Right atrium auricular region (tissue), 2 donors: ENCODE data around the gene ITGB5. TPM values are rescaled to one million over a fixed set of nuclear protein-coding genes. Genes with fewer than 3 reads are reported as not detected.
"Not testable (repeated sequence)": the region's sequence is repeated elsewhere in the genome, so short reads cannot be mapped to it uniquely, and the experiment has no call there.

ENCODE experiments used
- DNase-seq: peaks from one replicate; pipeline ENCODE4 v3.0.0-alpha.2; 2019; ENCODE audit warnings: low spot score
- H3K27ac ChIP-seq, 2 donors: fragments of 200-600 bp; sonication (generic); 1 replicate in 1 of 2; 2 replicates in 1 of 2; pipeline ENCODE4 v1.5.1; 2016 to 2019
- H3K27me3 ChIP-seq, 2 donors: fragments of 200-600 bp; sonication (generic); one replicate each; pipeline versions ENCODE4 v1.5.1 to v1.6.0; 2017 to 2019
- H3K36me3 ChIP-seq: fragments of 200-600 bp; sonication (generic); one replicate; pipeline ENCODE4 v1.5.1; 2016
- H3K4me1 ChIP-seq, 2 donors: fragments of 200-600 bp; sonication (generic); one replicate each; pipeline versions ENCODE4 v1.5.1 to v1.6.0; 2017 to 2019
- H3K4me3 ChIP-seq, 2 donors: fragments of 200-600 bp; sonication (generic); 1 replicate in 1 of 2; 2 replicates in 1 of 2; pipeline ENCODE4 v1.5.1; 2017 to 2019; ENCODE audit warnings: mild to moderate bottlenecking in 1 of 2, moderate library complexity in 1 of 2
- H3K9me3 ChIP-seq, 2 donors: fragments of 200-600 bp; sonication (generic); one replicate each; pipeline ENCODE4 v1.5.1; 2019
- total RNA-seq, 2 donors: library from RNA; depleted of rRNA; stranded (reverse); fragments of >200 nt; gene quantifications; one replicate each; pipeline ENCODE4 v1.1.0, GENCODE V29; 2016
- TF ChIP-seq, protein P1 (sequence below), 2 donors: fragments of 200-600 bp; sonication (generic); IDR thresholded peaks; one replicate each; pipeline ENCODE4 v1.5.1; 2019; ENCODE audit warnings: antibody characterized with exemption in 2 of 2

Gene ITGB5
- total RNA-seq, 2 donors from 2014 or later: 84.0 to 182 TPM

DNA sequence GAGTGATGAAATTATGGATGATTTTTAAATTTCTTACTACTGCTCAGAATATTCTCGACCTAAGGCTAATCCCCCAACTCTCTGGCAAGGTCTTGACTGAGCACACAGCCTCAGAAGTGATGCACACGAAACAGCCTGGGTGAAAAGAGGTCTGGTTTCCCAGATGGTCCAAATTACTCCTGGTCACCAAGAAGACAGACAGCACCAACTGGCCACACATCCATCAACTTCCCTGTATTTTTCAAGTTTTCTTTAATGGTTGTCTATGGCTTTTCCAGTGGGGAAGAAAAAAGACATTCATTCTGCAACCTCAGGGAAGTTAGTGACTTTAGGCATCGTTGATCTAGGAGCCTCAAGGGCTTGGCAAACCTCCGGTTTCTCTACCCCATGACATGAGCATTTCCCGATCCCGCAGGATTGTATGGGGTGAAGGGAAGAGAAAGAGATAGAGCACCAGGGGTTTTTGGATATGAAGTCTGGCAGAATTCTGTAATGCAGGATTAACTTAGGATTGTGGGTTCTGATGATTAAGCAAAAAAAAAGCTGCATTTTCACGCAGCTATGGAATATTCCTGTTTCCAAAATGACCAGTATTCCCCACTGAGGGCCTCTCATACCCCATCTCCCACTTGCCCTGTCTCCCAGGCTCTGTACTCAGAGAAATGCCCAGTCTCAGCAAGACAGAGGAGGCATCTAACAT, 94.7 kb downstream of the ITGB5 start:
- H3K4me1 ChIP-seq: peaks cover 0 to 51% of the 10 kb centered on the region in 2 donors
- H3K4me3 ChIP-seq: no peak overlapping the region
- H3K27me3 ChIP-seq: no peaks in the 10 kb centered on the region
- peaks cover 31% of the 10 kb centered on the region for H3K36me3 ChIP-seq
- H3K9me3 ChIP-seq: no peaks in the 10 kb centered on the region
- DNase-seq: no peak
- TF ChIP-seq, protein P1, sequence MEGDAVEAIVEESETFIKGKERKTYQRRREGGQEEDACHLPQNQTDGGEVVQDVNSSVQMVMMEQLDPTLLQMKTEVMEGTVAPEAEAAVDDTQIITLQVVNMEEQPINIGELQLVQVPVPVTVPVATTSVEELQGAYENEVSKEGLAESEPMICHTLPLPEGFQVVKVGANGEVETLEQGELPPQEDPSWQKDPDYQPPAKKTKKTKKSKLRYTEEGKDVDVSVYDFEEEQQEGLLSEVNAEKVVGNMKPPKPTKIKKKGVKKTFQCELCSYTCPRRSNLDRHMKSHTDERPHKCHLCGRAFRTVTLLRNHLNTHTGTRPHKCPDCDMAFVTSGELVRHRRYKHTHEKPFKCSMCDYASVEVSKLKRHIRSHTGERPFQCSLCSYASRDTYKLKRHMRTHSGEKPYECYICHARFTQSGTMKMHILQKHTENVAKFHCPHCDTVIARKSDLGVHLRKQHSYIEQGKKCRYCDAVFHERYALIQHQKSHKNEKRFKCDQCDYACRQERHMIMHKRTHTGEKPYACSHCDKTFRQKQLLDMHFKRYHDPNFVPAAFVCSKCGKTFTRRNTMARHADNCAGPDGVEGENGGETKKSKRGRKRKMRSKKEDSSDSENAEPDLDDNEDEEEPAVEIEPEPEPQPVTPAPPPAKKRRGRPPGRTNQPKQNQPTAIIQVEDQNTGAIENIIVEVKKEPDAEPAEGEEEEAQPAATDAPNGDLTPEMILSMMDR (IDR thresholded peaks at IDR 0.05): no peak
- H3K27ac ChIP-seq: peak overlapping the region; percentile 60 to 71

DNA sequence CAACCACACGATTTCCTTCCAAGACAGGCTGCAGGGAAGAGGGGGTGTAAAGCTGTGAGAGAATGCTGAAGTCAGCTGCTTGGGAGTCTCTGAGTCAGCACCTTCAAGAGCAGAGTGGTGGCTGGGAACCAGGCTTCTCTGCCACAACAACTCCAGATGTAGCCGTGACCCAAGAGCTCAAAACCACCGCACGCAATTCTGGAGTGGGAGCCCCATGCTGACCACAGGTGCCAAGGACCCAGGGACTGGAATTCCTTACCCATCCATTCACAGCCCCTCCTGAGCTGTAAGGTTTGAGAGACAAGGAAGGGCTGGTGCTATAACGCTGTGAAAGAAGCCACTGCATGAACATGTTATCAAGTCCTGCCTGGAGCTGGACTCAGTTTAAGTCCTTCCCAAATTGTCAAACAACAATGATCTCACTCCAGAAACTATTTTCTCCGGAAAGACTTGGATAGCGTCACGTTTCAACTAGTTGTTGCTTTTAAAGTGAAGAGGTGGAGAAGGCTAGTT, 95.5 kb downstream of the ITGB5 start:
- Histone ChIP-seq H3K4me1 (peaks cover 0 to 59% of the 10 kb centered on the region in 2 donors), H3K27me3 (no peaks in the 10 kb centered on the region), H3K27ac (peak overlapping the region; percentile 60 to 71), H3K9me3 (no peaks in the 10 kb centered on the region), H3K4me3 (no peak overlapping the region), H3K36me3 (peaks cover 31% of the 10 kb centered on the region)
- no peak for DNase-seq
- TF ChIP-seq, protein P1 (IDR thresholded peaks at IDR 0.05): no peak

DNA sequence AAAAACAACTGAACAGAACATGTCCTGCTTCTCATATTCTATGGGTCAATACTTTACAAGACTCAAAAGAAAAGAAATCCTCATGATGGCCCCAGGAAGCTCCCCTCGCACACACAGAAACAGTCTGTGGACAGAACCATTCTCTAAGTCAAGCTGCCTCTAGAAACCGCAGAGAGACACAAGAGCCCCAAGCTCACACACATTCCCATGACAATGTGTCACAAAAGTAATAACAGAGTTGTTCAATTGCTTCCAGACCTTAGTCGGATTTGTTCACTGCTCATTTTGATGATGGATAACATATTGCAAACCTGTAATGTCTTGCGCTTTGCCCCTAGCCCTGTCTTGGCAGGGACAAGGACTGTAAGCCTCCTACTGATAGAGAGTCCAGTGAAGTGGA, 96.0 kb downstream of the ITGB5 start:
- TF ChIP-seq, protein P1 (IDR thresholded peaks at IDR 0.05): no peak
- DNase-seq: no peak
- Histone ChIP-seq H3K27me3 (no peaks in the 10 kb centered on the region), H3K27ac (peak overlapping the region; percentile 60 to 71), H3K4me3 (no peak overlapping the region), H3K36me3 (peaks cover 26% of the 10 kb centered on the region), H3K9me3 (no peaks in the 10 kb centered on the region), H3K4me1 (peaks cover 0 to 65% of the 10 kb centered on the region in 2 donors)

DNA sequence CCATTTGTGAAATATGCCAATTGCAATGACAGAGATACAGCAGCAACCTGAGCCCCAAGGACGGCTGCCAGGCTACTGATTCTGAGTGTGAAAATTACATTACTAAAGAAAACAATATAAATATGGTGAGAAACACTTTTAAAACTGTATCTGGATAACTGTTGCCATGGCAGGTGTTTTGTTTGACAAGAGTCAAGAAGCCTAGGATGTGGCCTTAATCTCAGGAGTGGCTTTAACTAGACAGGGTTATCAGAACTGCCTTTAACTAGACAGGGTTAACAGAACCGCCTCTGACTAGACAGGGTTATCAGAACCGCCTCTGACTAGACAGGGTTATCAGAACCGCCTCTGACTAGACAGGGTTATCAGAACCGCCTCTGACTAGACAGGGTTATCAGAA, 98.1 kb downstream of the ITGB5 start:
- H3K27me3 ChIP-seq, DNase-seq, H3K9me3 ChIP-seq, H3K4me3 ChIP-seq: not testable (repeated sequence)
- Histone ChIP-seq H3K36me3 (peaks cover 13% of the 10 kb centered on the region), H3K4me1 (peaks cover 0 to 82% of the 10 kb centered on the region in 2 donors), H3K27ac (peak overlapping the region; percentile 46 to 56)

DNA sequence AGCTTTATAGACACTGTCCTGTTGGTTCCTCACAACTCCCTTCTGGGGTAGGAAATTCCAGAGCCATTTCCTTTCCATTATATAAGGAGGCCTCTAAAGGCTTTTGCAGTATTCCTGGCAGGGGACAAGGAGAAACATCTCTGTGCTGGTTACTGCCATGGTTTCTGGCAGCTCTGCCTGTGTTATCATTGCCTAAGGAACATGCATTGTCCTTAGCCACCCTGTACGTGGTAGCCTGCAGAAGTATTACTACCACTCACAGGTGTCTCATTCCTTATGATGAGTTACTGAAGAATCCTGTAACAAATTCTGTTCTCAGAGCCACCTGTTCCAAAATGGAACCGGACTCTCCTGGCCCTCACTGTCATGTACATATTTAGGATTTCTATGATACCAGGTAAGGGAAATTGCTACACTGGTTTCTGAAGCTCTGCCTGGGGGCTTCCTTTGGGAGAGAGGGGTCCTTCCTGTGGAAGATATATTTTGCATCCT, 98.9 kb downstream of the ITGB5 start:
- DNase-seq: no peak
- TF ChIP-seq, protein P1 (IDR thresholded peaks at IDR 0.05): no peak
- Histone ChIP-seq H3K36me3 (peaks cover 7% of the 10 kb centered on the region), H3K27ac (peak overlapping the region; percentile 56 to 78), H3K4me1 (peaks cover 0 to 76% of the 10 kb centered on the region in 2 donors), H3K9me3 (no peaks in the 10 kb centered on the region), H3K27me3 (no peaks in the 10 kb centered on the region), H3K4me3 (no peak overlapping the region)

DNA sequence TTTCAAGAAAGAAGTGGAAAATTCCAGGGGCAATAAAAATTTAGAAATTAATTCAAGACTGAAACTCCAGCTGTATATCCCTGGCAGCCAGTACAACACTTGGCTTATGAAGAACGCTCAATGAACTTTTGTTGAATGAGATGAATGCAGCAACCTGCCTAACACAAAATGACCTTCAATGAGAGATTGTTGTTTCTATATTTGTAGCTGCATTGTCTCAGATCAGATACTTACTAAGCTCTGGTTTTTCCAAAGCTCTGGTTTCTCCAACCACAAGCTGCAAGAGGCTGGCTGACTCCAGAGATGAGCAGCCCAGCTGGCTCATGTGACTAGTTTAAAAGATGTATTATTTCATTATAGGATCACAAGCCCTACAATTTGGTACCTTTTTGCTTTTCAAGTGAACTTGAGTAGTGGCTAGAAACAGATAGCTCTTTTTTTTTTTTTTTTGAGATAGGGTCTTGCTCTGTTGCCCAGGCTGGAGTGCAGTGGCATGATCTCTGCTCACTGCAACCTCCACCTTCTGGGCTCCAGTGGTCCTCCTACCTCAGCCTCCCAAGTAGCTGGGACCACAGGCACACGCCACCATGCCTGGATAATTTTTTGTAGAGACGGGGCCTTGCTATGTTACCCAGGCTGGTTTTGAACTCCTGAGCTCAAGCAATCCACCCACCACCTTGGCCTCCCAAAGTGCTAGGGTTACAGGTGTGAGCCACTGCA, 99.5 kb downstream of the ITGB5 start:
- Histone ChIP-seq H3K4me3 (no peak overlapping the region), H3K27me3 (no peaks in the 10 kb centered on the region), H3K9me3 (no peaks in the 10 kb centered on the region), H3K4me1 (peaks cover 0 to 73% of the 10 kb centered on the region in 2 donors), H3K27ac (peak overlapping the region; percentile 56 to 78), H3K36me3 (peaks cover 7% of the 10 kb centered on the region)
- TF ChIP-seq, protein P1 (IDR thresholded peaks at IDR 0.05): no peak
- DNase-seq: no peak
